HEK293T (cell line): Measurements from ENCODE around the gene VWC2.

Experiments
- BHLHE40 ChIP-seq: fragments of 450-650 bp; IDR thresholded peaks from 2 replicates; pipeline ENCODE4 v1.6.1; 2016; ENCODE audit warnings: mild to moderate bottlenecking, moderate library complexity, borderline replicate concordance
- ELF4 ChIP-seq: fragments of 450-650 bp; IDR thresholded peaks from 2 replicates; pipeline ENCODE4 v1.6.1; 2017; ENCODE audit warnings: antibody characterized with exemption
- FOXA1 ChIP-seq: fragments of 450-650 bp; IDR thresholded peaks from 2 replicates; pipeline ENCODE4 v1.6.1; 2016; ENCODE audit warnings: mild to moderate bottlenecking
- FOXK2 ChIP-seq: fragments of 450-650 bp; IDR thresholded peaks from 2 replicates; pipeline ENCODE4 v1.6.1; 2016; ENCODE audit warnings: mild to moderate bottlenecking
- FOXM1 ChIP-seq: fragments of 450-650 bp; IDR thresholded peaks from 2 replicates; pipeline ENCODE4 v1.6.1; 2017; ENCODE audit warnings: mild to moderate bottlenecking, borderline replicate concordance
- HDGF ChIP-seq: fragments of 450-650 bp; IDR thresholded peaks from 2 replicates; pipeline ENCODE4 v1.6.1; 2017; ENCODE audit warnings: antibody characterized with exemption, borderline replicate concordance
- L3MBTL2 ChIP-seq: fragments of 450-650 bp; conservative IDR thresholded peaks from 2 replicates; pipeline ENCODE4 v1.6.1; 2016; ENCODE audit warnings: mild to moderate bottlenecking
- NFRKB ChIP-seq: fragments of 450-650 bp; IDR thresholded peaks from 2 replicates; pipeline ENCODE4 v1.6.1; 2016; ENCODE audit warnings: mild to moderate bottlenecking, moderate library complexity
- PKNOX1 ChIP-seq: fragments of 450-650 bp; IDR thresholded peaks from 2 replicates; pipeline ENCODE4 v1.6.1; 2016
- SUZ12 ChIP-seq: fragments of 450-650 bp; IDR thresholded peaks from 2 replicates; pipeline ENCODE4 v1.6.1; 2016; ENCODE audit warnings: mild to moderate bottlenecking
- TARDBP ChIP-seq: fragments of 450-650 bp; IDR thresholded peaks from 2 replicates; pipeline ENCODE4 v1.6.1; 2016
- ZNF384 ChIP-seq: fragments of 450-650 bp; IDR thresholded peaks from 2 replicates; pipeline ENCODE4 v1.6.1; 2016

- TF ChIP-seq FOXA1 (no peak), BHLHE40 (no peak), NFRKB (no peak), FOXK2 (no peak), L3MBTL2 (no peak), PKNOX1 (no peak), ZNF384 (no peak), SUZ12 (no peak), ELF4 (no peak), TARDBP (no peak), FOXM1 (no peak), HDGF (no peak)
These were observed 10.8 kb upstream of the VWC2 start for GRCh38 chr7:49762666-49763065.
